Gastrocnemius medialis (tissue), 4 donors: ENCODE measurements around the gene PLCL2.

Experiments used
- POLR2A ChIP-seq, 2 donors: fragments of 450-650 bp; IDR thresholded peaks; one replicate each; pipeline ENCODE4 v1.6.1; 2017; ENCODE audit warnings: antibody characterized with exemption in 2 of 2, mild to moderate bottlenecking in 2 of 2, moderate library complexity in 2 of 2
- TF ChIP-seq, protein P1 (sequence below), 5 experiments: fragments of 450-650 bp in 3 of 5; fragments of 200-600 bp in 2 of 5; sonication (generic) in 2 of 5; IDR thresholded peaks in 4 of 5; conservative IDR thresholded peaks in 1 of 5; 1 replicate in 4 of 5; 2 replicates in 1 of 5; pipeline ENCODE4 v1.5.1; 2016 to 2019; ENCODE audit warnings: antibody characterized with exemption in 5 of 5, mild to moderate bottlenecking in 3 of 5, moderate library complexity in 3 of 5

GRCh38 chr3:17021614-17022013 is 136.9 kb downstream of the PLCL2 start:
- TF ChIP-seq, protein P1, sequence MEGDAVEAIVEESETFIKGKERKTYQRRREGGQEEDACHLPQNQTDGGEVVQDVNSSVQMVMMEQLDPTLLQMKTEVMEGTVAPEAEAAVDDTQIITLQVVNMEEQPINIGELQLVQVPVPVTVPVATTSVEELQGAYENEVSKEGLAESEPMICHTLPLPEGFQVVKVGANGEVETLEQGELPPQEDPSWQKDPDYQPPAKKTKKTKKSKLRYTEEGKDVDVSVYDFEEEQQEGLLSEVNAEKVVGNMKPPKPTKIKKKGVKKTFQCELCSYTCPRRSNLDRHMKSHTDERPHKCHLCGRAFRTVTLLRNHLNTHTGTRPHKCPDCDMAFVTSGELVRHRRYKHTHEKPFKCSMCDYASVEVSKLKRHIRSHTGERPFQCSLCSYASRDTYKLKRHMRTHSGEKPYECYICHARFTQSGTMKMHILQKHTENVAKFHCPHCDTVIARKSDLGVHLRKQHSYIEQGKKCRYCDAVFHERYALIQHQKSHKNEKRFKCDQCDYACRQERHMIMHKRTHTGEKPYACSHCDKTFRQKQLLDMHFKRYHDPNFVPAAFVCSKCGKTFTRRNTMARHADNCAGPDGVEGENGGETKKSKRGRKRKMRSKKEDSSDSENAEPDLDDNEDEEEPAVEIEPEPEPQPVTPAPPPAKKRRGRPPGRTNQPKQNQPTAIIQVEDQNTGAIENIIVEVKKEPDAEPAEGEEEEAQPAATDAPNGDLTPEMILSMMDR (IDR thresholded peaks at IDR 0.05 in 4 of 5, conservative IDR thresholded peaks at IDR 0.05 in 1 of 5), result no peak
- TF ChIP-seq POLR2A (IDR thresholded peaks at IDR 0.05), result no peak
